ENCODE data around the gene LRMDA. TPM values are rescaled to one million over a fixed set of nuclear protein-coding genes. Genes with fewer than 3 reads are reported as not detected.

LRMDA gene
- total RNA-seq, 4 donors from 2014 or later = 7.3 to 20.1 (median 8.4) TPM

- Histone ChIP-seq H3K9me3 (no peaks in the 10 kb centered on the region), H3K27ac (no peak overlapping the region), H3K4me1 (peaks cover 0 to 29% (median 0%) of the 10 kb centered on the region in 3 donors), H3K36me3 (no peaks in the 10 kb centered on the region), H3K4me3 (no peak overlapping the region), H3K27me3 (no peaks in the 10 kb centered on the region)
- 56 to 100% methylated on average over 1 of the region's 1 CpG for WGBS, 2 donors (ENCODE audit: low coverage in 1 of 2)
- TF ChIP-seq POLR2AphosphoS5 (IDR thresholded peaks at IDR 0.05) (no peak), CTCF (IDR thresholded peaks at IDR 0.05) (no peak), POLR2A (IDR thresholded peaks at IDR 0.05) (no peak), EP300 (IDR thresholded peaks at IDR 0.05) (no peak)
- no peak for ATAC-seq
Observed at GRCh38 chr10:75622503-75622902, 191.1 kb downstream of the LRMDA start.

DNA sequence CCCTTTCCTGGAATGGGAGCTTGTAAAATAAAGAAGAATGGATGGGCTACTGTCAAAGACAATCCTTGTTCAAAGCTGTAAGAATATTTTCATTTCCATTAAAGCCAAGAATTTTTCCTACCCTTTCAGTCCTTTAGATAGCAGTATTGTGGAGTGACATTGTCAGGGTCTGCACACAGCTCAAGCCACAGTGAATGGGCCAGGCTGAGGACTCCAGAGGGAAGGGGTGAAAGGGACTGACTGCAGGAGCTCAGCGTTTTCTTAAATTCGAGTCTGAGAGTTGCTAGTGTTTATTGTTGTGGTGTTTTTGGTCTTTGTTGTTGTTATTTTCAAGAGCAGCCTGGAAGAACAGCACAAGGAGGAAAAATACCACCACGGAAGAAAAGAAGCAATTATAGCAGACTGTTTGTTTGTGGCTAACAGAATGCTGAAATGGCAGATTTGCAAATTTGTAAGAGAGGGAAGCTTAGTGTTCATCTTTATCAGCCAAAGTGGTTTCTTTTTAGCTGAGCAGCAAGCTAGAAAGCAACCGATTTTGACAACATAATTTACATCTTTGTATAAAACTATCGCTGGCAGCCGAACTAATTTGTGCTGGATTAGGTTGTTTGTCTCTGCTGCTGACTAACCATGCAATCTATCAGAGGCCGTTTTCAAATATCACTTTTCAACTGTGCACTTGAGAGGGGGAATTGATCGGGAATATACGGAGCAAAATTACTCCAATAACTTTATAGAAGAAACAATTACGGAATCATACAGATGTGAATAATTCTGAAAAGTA is 192.1 kb downstream of the LRMDA start:
- no peaks in the 10 kb centered on the region for H3K27me3 ChIP-seq
- peaks cover 0 to 25% (median 0%) of the 10 kb centered on the region in 3 donors for H3K4me1 ChIP-seq
- WGBS, 2 donors (ENCODE audit: low coverage in 1 of 2) = 56 to 92% methylated on average over 7 to 10 of the region's 10 CpGs
- H3K27ac ChIP-seq = no peak overlapping the region
- no peak for ATAC-seq
- H3K4me3 ChIP-seq = no peak overlapping the region
- TF ChIP-seq POLR2A (IDR thresholded peaks at IDR 0.05) = no peak
- TF ChIP-seq POLR2AphosphoS5 (IDR thresholded peaks at IDR 0.05) = no peak
- no peak for TF ChIP-seq CTCF (IDR thresholded peaks at IDR 0.05)
- TF ChIP-seq EP300 (IDR thresholded peaks at IDR 0.05) = no peak
- H3K36me3 ChIP-seq = no peaks in the 10 kb centered on the region
- H3K9me3 ChIP-seq = no peaks in the 10 kb centered on the region

DNA sequence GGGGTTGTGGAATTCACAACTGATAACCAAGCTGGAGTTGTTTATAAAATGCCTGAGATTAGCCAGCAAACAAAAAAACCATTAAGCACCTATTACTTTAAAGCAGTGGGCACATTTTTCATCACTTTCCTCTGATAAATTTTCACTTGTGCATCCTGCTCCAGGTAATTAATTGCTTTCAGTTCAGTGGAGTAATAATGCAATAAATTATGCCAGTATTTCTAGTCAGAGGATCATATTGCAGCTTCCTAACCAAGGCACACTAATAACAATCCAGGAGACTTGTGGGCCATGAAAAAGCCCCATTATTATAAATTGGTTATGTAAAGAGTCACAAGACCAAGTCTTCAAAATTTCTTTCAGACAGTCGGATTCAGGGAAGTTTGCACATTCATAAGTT is 193.2 kb downstream of the LRMDA start:
- Histone ChIP-seq H3K9me3 (no peaks in the 10 kb centered on the region), H3K27ac (no peak overlapping the region), H3K27me3 (no peaks in the 10 kb centered on the region), H3K4me1 (peaks cover 0 to 25% (median 0%) of the 10 kb centered on the region in 3 donors), H3K4me3 (no peak overlapping the region), H3K36me3 (no peaks in the 10 kb centered on the region)
- WGBS, 2 donors (ENCODE audit: low coverage in 1 of 2) = 89 to 100% methylated on average over 1 of the region's 1 CpG
- ATAC-seq = no peak
- TF ChIP-seq CTCF (IDR thresholded peaks at IDR 0.05) (no peak), EP300 (IDR thresholded peaks at IDR 0.05) (no peak), POLR2AphosphoS5 (IDR thresholded peaks at IDR 0.05) (no peak), POLR2A (IDR thresholded peaks at IDR 0.05) (no peak)

DNA sequence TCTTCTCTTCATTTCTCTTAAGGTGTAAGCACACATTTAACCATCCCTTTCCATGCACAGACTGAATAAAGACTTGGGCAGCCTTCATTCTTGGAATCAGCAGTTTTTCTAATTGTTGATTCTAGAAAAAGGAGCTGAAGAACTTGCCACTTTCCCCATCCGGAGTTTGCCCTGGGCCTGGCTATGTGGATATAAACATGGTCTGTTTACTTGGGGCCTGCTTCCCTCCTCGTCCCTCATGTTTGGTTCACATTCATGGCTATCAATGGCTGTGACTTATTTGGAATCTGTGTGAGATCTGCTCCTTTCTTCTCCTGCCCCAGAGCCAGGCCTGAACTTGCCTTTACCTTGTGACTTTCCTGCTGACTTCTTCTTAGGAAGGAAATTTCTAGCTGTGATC is 199.3 kb downstream of the LRMDA start:
- WGBS, 2 donors (ENCODE audit: low coverage in 1 of 2) = 89 to 93% methylated on average over 2 of the region's 2 CpGs
- TF ChIP-seq EP300 (IDR thresholded peaks at IDR 0.05) (no peak), POLR2AphosphoS5 (IDR thresholded peaks at IDR 0.05) (no peak), POLR2A (IDR thresholded peaks at IDR 0.05) (no peak), CTCF (IDR thresholded peaks at IDR 0.05) (no peak)
- no peak overlapping the region for H3K4me3 ChIP-seq
- ATAC-seq = no peak
- H3K4me1 ChIP-seq = no peaks in the 10 kb centered on the region
- H3K27me3 ChIP-seq = no peaks in the 10 kb centered on the region
- no peaks in the 10 kb centered on the region for H3K36me3 ChIP-seq
- H3K27ac ChIP-seq = no peak overlapping the region
- H3K9me3 ChIP-seq = no peaks in the 10 kb centered on the region
